Colonic mucosa (tissue), 4 donors: Measurements from ENCODE around the gene PSMG3. TPM values are rescaled to one million over a fixed set of nuclear protein-coding genes. Genes with fewer than 3 reads are reported as not detected.

Source experiments
- DNase-seq: peaks from one replicate; pipeline ENCODE4 v3.0.0-alpha.2; 2020
- H3K27ac ChIP-seq: fragments of 200-600 bp; one replicate; pipeline ENCODE4 v1.8.0; 2021
- H3K27me3 ChIP-seq: fragments of 200-600 bp; one replicate; pipeline ENCODE4 v1.8.0; 2021
- H3K36me3 ChIP-seq: fragments of 200-600 bp; one replicate; pipeline ENCODE4 v1.8.0; 2021
- H3K4me1 ChIP-seq: fragments of 200-600 bp; one replicate; pipeline ENCODE4 v1.8.0; 2021; ENCODE audit warnings: mild to moderate bottlenecking
- H3K4me3 ChIP-seq: fragments of 200-600 bp; one replicate; pipeline ENCODE4 v1.8.0; 2021
- H3K9ac ChIP-seq, 2 donors: one replicate each; pipeline ENCODE4 v1.7.0; 2013; ENCODE audit warnings: control low read depth in 2 of 2, low read depth in 2 of 2, low read length in 2 of 2
- H3K9me3 ChIP-seq: fragments of 200-600 bp; one replicate; pipeline ENCODE4 v1.8.0; 2021
- intact Hi-C: fragments of 100-400 bp; cut with DNase I; formaldehyde crosslinking; loops from one replicate; pipeline ENCODE4 v1.14.1; 2022
- total RNA-seq, 2 donors: library from RNA; stranded (reverse); fragmentation: NEBNext Ultra II Directional in 1 of 2; extraction: Animal tissue kit (Norgen Biotek cat#: 25700) in 1 of 2; gene quantifications; one replicate each; pipeline ENCODE4 v1.2.1, GENCODE V29; 2021
- TF ChIP-seq, protein P1 (sequence below): fragments of 200-600 bp; IDR thresholded peaks from one replicate; pipeline ENCODE4 v1.8.0; 2022; ENCODE audit warnings: antibody characterized with exemption, mild to moderate bottlenecking
- donor health status: healthy.
- donor health status: DM: no; HTN: no; CAD: no.
- donor health status: DM: no; HTN: no; CAD: no.

PSMG3 gene
- total RNA-seq, 2 donors from 2014 or later, result 28.7 to 45.8 TPM

- no peak for DNase-seq
- TF ChIP-seq, protein P1, sequence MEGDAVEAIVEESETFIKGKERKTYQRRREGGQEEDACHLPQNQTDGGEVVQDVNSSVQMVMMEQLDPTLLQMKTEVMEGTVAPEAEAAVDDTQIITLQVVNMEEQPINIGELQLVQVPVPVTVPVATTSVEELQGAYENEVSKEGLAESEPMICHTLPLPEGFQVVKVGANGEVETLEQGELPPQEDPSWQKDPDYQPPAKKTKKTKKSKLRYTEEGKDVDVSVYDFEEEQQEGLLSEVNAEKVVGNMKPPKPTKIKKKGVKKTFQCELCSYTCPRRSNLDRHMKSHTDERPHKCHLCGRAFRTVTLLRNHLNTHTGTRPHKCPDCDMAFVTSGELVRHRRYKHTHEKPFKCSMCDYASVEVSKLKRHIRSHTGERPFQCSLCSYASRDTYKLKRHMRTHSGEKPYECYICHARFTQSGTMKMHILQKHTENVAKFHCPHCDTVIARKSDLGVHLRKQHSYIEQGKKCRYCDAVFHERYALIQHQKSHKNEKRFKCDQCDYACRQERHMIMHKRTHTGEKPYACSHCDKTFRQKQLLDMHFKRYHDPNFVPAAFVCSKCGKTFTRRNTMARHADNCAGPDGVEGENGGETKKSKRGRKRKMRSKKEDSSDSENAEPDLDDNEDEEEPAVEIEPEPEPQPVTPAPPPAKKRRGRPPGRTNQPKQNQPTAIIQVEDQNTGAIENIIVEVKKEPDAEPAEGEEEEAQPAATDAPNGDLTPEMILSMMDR, result no peak
Measured at GRCh38 chr7:1576521-1577253, 6.9 kb upstream of the PSMG3 start.

GRCh38 chr7:1575809-1576208 is 6.0 kb upstream of the PSMG3 start:
- Histone ChIP-seq H3K27me3 (no peaks in the 10 kb centered on the region), H3K9me3 (no peaks in the 10 kb centered on the region), H3K36me3 (no peaks in the 10 kb centered on the region), H3K4me1 (no peaks in the 10 kb centered on the region), H3K27ac (no peak overlapping the region), H3K4me3 (no peak overlapping the region), H3K9ac (no peak overlapping the region)
- TF ChIP-seq, protein P1, result no peak
- intact Hi-C loops, result loop anchor here (10.0 kb wide), 1 partner anchor 629 kb away; no protein-coding TSS in a partner anchor
- no peak for DNase-seq

More at GRCh38 chr7:1576521-1577253, 6.9 kb upstream of the PSMG3 start:
- intact Hi-C loops, result loop anchor here (10.0 kb wide), 1 partner anchor 628 kb away; no protein-coding TSS in a partner anchor
- no peak overlapping the region for H3K27ac ChIP-seq
- no peaks in the 10 kb centered on the region for H3K9me3 ChIP-seq
- no peaks in the 10 kb centered on the region for H3K4me1 ChIP-seq
- no peaks in the 10 kb centered on the region for H3K36me3 ChIP-seq
- H3K27me3 ChIP-seq, result no peaks in the 10 kb centered on the region
- no peak overlapping the region for H3K4me3 ChIP-seq
- no peak overlapping the region for H3K9ac ChIP-seq

GRCh38 chr7:1572111-1572822 is 2.4 kb upstream of the PSMG3 start:
- intact Hi-C loops, result loop anchor here (10.0 kb wide), 1 partner anchor 633 kb away; no protein-coding TSS in a partner anchor
- no peak for DNase-seq
- H3K4me1 ChIP-seq, result peaks cover 11% of the 10 kb centered on the region
- no peaks in the 10 kb centered on the region for H3K36me3 ChIP-seq
- no peaks in the 10 kb centered on the region for H3K9me3 ChIP-seq
- no peak overlapping the region for H3K9ac ChIP-seq
- TF ChIP-seq, protein P1, result no peak
- H3K27ac ChIP-seq, result peak overlapping the region; percentile 96
- H3K27me3 ChIP-seq, result no peaks in the 10 kb centered on the region
- H3K4me3 ChIP-seq, result no peak overlapping the region

DNA sequence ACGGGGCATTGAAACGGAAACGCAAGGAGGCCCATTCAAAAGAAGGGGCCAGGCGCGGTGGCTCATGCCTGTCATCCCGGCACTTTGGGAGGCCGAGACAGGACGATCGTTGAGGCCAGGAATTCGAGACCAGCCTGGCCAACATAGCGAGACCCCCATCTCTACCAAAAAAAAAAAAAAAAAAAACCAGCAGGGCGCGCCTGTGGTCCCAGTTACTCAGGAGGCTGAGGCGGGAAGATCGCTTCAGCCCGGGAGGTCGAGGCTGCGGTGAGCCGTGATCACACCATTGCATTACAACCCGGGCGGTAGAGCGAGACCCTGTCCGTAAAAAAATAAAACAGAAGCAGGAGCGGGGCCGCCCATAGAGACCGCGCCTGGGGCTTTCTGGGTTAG is 396 bp downstream of the PSMG3 start:
- Histone ChIP-seq H3K9ac (peak overlapping the region; percentile 87 to 91), H3K4me1 (peaks cover 11% of the 10 kb centered on the region), H3K27me3 (no peaks in the 10 kb centered on the region), H3K27ac (peak overlapping the region; percentile 96), H3K4me3 (peak overlapping the region; percentile 77), H3K36me3 (no peaks in the 10 kb centered on the region), H3K9me3 (no peaks in the 10 kb centered on the region)
- DNase-seq, result peak; percentile 33
- intact Hi-C loops, result no loop called here
- TF ChIP-seq, protein P1, result no peak

GRCh38 chr7:1569016-1569415 is 816 bp downstream of the PSMG3 start:
- Histone ChIP-seq H3K4me1 (peaks cover 11% of the 10 kb centered on the region), H3K27ac (peak overlapping the region; percentile 20), H3K4me3 (peak overlapping the region; percentile 77), H3K9ac (peak overlapping the region; percentile 87 to 91), H3K9me3 (no peaks in the 10 kb centered on the region), H3K36me3 (no peaks in the 10 kb centered on the region), H3K27me3 (no peaks in the 10 kb centered on the region)
- TF ChIP-seq, protein P1, result no peak
- peak; percentile 32 for DNase-seq
- intact Hi-C loops, result no loop called here
